Keratinocyte (primary cell): Measurements from ENCODE around the gene GPX2.

Source experiments
- CTCF ChIP-seq, 3 experiments: IDR thresholded peaks in 1 of 3; conservative IDR thresholded peaks in 1 of 3; optimal IDR thresholded peaks in 1 of 3; 2 replicates in 2 of 3; 3 replicates in 1 of 3; pipeline versions ENCODE3 to v1.5.1; 2011; ENCODE audit warnings: low read length in 3 of 3, mild to moderate bottlenecking in 3 of 3, moderate library complexity in 2 of 3, control low read depth in 1 of 3, inconsistent platforms in 1 of 3; ENCODE audit not compliant: insufficient read depth in 2 of 3; ENCODE audit errors: extremely low read depth in 1 of 3
- EZH2 ChIP-seq: IDR thresholded peaks from one replicate; pipeline ENCODE4 v1.6.1; 2012; ENCODE audit warnings: inconsistent platforms, mild to moderate bottlenecking, low read length, moderate library complexity

DNA sequence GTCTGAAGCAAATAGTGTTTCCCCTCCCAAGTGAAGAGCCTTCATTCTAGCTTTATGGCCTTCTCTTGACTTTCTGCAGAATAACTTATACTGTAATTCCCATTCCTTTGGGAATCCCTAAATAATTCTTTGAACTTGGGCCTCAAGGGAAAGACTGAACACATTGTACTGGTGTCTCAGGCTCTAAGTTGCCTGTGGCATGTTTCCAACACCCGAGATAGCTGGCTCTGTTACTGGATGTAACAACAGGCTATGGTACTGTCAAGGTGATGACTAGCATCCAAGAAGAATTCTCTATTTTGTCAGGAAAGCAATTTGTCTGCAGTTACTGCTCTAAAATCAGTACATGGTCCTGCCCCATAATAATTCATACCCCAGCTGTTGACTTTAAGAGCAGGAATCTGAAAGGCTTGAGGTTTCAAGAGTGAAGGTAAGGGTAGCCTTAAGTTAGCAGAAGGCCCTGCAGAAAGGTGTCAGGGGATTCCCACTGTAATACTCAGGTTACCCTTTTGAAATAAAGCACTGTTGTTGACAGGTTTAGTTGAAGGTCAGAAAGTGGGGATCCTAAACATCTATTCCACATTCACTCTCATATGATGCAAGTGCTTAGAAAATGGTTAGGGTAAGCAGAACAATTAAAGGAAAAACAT, 5.2 kb downstream of the GPX2 start:
- no peak for TF ChIP-seq EZH2
- no peak for TF ChIP-seq CTCF (optimal IDR thresholded peaks at IDR 0.05 in 1 of 3, IDR thresholded peaks at IDR 0.05 in 1 of 3, conservative IDR thresholded peaks at IDR 0.05 in 1 of 3; ENCODE audit: extremely low read depth in 1 of 3, insufficient read depth in 2 of 3, low read length in 3 of 3)
